HG03095 (cell line): ENCODE data around the gene SORCS2.

Experiments
- ATAC-seq: cut with Tn5 transposase; IDR thresholded peaks from one replicate; pipeline ENCODE4 v1.9.1; 2021; ENCODE audit warnings: moderate library complexity; ENCODE audit not compliant: unreplicated experiment

SORCS2 gene

GRCh38 chr4:7666011-7666410 lies 473.7 kb downstream of the SORCS2 start:
- ATAC-seq, result no peak

DNA sequence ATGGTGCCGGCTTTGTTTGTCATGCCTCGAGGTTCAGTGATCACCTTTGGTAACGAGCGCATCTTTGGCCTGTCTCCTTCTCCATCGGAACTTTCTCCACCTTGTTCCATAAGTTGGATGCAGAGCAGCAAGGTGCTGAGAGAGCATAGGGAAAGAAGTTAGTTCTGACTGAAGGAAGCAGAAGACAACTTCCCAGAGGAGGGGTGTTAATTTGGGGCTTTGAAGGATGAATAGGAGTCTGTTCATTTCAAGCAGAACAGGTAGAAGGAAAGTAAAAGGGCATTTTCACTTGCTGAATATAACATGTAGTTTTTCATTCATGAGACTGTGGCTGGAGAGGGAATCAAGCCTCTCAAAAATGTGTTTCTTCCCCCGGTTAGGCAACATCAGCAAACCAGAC lies 474.4 kb downstream of the SORCS2 start:
- no peak for ATAC-seq

- ATAC-seq, result no peak
Observed at GRCh38 chr4:7668271-7668670, 475.9 kb downstream of the SORCS2 start.

- no peak for ATAC-seq
Observed at GRCh38 chr4:7668826-7669225, 476.5 kb downstream of the SORCS2 start.

DNA sequence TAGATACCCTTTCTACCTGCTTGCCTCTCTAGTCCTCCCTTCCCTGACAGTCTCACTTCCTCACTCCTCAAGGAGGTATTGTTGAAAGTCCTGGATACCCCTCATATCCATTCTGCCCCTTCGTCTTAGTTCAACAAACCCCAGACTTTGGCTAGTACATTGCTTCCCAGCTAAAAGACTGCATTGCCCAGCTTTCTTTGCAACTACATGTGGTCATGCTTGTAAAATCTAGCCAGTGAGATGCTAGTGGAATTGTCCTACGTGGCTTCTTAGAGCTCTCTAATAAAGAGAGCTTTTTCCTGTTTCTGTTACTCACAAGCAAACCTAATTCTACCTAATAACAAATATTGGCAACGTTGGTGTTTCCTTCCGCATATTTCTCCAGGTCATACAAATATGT lies 480.3 kb downstream of the SORCS2 start:
- no peak for ATAC-seq

GRCh38 chr4:7673121-7673520 lies 480.8 kb downstream of the SORCS2 start:
- no peak for ATAC-seq

GRCh38 chr4:7674706-7675105 lies 482.4 kb downstream of the SORCS2 start:
- ATAC-seq, result no peak

- no peak for ATAC-seq
Observed at GRCh38 chr4:7675136-7675535, 482.8 kb downstream of the SORCS2 start.

GRCh38 chr4:7675612-7676320 lies 483.4 kb downstream of the SORCS2 start:
- ATAC-seq, result no peak

- ATAC-seq, result no peak
Observed at GRCh38 chr4:7676398-7676922, 484.1 kb downstream of the SORCS2 start.

DNA sequence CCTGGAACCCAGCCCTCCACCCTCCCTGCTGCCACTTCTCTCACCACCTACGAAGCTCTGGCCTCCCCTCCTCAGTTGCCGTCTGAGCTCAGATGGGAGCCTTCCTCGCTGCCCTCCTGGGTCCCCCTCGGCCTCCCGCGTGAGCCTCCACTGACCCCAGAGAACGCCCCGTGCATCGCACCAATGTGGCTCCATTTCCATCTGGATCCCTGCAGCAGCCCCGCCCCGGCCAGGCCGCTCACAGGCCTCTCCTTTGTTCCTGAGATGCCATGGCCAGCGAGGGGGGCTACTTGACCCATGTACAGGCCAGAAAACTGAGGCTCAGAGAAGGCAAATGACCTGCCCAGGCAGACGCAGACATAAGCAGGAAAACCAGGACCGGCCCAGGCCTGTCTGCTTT lies 484.7 kb downstream of the SORCS2 start:
- ATAC-seq, result no peak

DNA sequence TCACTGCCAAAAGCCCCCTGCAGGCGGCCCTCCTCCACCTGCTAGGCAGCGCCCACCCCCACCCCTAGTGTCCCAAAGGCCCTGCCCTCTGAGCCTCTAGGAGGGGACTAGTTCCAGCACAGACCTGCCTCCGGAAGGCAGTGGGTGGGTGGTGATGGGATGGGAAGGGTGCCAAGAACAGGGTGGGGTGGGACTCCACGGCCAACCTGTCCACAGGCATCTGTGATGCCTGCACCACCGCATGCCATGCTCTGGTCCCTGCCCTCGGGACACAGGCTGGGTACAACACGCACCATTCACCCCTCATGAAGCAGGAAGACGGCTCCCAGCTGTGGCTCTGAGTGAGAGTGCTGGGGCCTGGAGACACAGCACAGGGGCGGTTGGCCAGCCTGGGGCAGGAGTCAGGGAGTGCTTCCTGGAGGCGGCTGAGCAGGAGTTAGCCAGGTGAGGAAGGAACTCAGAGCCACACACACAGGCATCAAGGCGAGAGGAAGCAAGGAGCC lies 485.5 kb downstream of the SORCS2 start:
- no peak for ATAC-seq

GRCh38 chr4:7678318-7678852 lies 486.0 kb downstream of the SORCS2 start:
- ATAC-seq, result no peak

DNA sequence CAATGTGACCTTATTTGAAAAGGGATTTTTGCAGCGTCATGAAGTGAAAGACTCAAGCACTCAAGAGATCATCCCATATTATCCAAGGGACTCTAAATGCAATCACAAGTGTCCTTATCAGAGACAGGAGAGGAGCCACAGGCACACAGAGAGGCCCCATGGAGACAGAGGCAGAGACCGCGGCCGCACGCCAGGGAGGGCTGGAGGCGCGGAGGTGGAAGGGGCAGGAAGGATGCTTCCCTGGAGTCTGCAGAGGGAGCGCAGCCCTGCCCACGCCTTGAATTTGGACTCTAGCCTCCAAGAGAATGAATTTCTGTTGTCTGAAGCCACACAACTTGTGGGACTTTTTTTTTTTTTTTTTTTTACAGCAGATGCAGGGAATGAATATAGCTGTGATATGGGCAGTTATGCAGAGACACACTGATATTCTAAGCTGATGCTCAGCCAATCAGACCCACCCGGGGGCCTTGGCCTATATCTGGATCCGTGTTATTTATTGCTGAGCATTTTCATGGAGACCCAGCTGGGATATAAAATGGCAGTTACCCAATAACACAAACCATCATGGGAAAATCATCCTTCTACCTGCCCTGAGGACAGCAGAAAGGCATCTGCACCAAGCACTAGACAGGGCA lies 487.2 kb downstream of the SORCS2 start:
- ATAC-seq, result no peak

GRCh38 chr4:7680106-7680505 lies 487.8 kb downstream of the SORCS2 start:
- no peak for ATAC-seq

- no peak for ATAC-seq
Observed at GRCh38 chr4:7680731-7681130, 488.4 kb downstream of the SORCS2 start.

DNA sequence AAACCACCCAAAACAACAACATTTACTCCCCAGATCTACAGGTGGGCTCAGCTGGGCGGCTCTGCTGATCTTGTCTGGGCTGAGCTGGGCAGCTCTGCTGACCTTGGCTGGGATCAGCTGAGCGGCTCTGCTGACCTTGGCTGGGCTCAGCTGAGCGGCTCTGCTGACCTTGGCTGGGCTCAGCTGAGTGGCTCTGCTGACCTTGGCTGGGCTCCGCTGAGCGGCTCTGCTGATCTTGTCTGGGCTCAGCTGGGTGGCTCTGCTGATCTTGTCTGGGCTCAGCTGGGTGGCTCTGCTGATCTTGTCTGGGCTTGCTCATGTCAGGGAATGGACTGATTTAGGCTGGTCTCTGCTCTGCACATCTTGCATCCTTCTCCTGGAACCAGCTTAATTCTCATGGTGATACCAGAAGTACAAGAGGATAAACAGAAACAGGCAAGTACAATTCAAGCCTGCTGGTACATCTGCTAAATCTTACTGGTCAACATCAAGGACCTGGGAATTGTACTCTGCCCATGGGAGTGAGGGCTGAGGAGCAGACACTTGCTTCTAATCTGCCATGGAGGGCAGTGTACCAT lies 490.9 kb downstream of the SORCS2 start:
- ATAC-seq, result no peak

GRCh38 chr4:7684294-7684693 lies 492.0 kb downstream of the SORCS2 start:
- ATAC-seq, result no peak

DNA sequence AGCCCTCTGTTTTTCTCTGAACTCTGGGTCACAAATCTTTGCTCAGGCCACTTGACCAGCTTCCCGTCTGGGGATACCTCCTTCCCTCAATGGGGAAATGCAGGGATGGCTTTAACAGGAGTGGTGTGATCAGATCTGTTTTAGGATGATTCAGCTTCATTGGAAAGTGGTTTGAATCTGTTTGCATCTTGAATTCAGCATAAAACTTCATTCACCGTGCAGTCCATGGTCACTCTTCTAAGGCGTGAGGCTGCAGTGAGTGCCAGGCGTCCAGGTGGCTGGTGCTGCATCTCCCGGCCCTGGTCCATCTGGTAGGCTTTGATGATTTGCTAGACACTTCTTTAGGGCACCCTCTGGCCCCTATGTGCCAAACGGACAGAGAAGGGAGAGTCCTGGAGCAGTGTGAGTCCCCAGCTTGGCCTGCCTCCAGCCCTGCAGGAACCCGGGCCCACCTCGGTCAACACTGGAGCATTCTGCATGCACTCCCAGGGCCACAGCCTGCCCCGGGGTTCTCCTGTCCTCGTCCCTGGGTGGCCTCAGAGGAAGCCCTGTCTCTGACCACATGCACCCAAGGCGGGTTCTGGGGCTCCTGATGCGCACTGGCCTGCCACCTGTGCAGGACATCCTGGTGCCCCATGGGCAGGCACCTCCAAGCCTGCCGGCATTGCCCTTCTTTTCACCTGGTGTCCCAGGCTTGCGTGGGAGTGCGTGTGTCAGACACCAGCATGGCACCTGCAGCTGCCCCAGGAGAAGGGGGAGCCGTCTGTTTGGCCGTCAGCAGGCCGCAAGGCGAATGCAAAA lies 493.9 kb downstream of the SORCS2 start:
- ATAC-seq, result no peak

DNA sequence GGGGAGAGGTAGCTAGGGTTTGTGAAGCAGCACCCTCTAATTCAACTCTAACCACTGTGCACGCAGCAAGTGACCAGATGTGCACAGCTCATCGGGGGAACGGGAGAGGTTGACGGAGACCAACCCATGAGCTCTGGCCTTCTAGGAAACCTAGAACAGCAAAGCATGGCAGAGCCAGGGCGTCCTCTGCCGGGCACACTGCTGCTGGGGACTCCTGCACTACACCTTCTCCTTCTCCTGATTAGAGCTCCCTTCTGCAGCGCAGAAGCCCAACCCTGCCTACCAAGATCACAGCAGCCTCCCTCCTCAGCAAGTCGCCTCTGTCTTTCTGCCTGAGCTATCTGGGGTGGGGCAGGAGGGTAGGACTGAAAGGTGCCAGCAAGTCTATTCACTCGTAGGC lies 494.7 kb downstream of the SORCS2 start:
- no peak for ATAC-seq

DNA sequence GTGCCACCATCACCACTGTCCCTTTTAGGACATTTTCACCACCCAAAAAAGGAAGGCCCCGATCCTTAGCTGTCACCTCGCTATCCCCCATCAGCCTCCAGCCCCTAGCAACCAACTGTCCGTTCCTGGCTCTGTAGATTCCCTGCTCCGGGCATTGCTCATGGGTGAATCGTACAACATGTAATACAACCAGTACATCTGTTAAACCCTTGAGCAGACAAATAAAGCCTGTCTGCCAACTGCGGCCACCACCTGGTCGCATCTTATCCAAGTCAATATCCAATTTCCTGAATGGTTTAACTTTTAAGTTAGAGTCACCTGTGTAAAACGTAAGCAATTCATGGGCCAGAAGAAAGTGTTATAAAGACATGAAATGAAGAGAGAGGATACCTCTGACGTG lies 495.5 kb downstream of the SORCS2 start:
- ATAC-seq, result no peak
